T1000 (cell line): Measurements from ENCODE around the gene RASGEF1C.
"Not testable (repeated sequence)": the region's sequence is repeated elsewhere in the genome, so short reads cannot be mapped to it uniquely, and the experiment has no call there.

Experiments
- DNase-seq: peaks from one replicate; lab custom pipeline; 2025; ENCODE audit warnings: mixed read lengths; lab: John Stamatoyannopoulos, UW

The RASGEF1C gene

GRCh38 chr5:180135967-180136629, 72.9 kb downstream of the RASGEF1C start:
- DNase-seq, result no peak

DNA sequence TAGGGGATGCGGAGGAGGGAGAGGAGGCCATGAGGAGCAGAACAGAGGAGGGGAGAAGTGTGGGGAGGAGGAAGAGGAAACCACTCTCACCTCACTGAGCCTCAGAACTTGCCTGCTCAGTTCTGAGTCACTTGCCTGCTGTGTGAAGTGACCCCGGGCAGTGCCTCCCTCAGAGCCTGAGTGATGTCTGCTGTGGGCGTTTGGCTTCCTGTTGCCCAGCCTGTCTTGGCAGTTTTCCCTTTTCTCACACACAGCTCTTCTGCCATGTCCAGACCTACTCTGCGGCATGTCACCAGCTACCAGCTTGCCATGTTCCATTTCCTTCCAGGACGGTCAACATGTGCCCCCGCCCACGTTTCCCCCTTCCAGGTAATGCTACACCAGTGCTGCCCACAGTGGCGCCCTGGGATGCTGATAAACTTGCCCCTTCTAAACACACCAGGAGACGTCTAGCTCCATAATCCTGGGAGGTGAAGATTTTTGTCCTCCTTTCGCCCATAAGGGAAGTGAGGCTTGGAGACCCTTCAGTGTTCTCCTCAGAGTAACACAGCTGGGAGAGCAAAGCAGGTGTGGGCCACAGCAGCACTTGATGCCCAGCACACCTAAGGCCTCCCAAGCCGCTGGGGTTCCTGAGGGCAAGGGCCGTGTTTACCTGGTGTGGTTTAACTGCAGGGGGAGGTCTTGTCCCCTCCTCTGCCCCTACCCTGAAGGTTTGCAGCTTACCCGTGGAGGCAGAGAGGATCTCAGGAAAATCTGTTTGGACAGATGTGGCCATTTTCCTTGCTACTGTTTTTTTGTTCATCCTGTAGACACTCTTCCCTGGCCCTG, 73.7 kb downstream of the RASGEF1C start:
- DNase-seq, result no peak

DNA sequence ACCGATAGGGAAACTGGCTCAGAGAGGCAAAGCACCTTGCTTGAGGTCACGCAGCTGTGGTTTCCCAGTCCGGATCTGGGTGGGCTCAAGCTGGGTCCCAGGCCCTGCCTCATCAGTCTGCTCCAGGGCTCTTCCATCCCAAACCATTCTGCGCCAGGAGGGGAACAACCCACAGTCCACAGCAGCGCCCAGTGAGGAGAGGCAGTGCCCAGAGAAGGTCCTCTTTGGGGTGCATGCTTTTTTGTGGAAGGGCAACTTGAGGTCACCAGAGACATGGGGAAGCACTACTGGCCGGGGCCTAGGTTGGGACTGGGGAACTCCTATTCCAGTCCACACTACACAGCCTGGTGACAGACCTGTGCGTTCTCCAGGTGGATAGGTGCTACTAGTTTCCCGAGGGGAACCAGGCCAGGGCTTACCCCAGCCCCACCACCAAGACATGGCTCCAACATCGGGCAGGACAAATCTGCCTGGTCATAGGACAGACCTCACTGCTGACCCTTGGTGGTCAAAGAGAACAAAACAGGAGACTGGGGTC, 75.0 kb downstream of the RASGEF1C start:
- no peak for DNase-seq

GRCh38 chr5:180133551-180133950, 75.5 kb downstream of the RASGEF1C start:
- no peak for DNase-seq

- DNase-seq, result no peak
These were observed 76.0 kb downstream of the RASGEF1C start for GRCh38 chr5:180133060-180133459.

DNA sequence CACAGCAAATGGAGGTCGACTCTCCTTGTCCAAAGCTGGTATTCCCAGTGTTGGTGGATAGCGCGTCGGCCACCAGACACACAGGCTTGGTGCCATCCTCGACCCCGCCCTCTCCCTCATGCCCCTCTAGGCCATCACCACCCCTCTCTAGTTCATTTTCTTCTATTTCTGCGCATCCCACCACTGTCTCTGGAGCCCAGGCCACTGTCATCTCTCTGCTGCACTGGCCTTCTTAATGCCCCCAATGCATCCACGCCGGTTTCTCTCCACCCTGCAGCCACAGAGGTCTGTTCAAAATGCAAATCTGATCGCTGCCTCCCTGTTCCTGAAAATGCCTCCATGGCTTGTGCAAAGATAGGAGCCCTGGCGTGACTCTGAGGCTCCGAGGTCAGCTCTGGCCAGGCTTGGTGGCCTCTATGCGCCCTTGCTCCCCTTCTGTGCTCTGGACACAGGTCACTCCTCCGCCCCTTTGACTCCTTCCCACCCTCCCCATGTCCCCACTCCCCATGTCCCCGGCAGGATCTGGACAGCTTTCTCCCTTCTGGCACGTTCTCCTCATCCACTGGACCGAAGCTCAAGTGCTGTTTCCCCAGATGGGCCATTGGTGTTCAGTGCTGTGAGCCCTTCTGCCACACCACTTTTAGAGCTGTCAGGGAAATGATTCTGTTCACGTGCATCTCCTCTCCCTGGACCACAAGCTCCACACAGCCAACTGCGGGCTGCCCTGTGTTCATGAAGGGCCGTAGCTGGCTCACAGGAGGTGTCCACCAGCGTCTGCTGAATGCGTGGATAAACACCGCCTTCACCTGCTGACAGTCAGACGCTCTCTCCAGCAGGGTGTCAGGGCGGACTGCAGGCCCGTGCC, 77.9 kb downstream of the RASGEF1C start:
- no peak for DNase-seq

GRCh38 chr5:180130291-180130869, 78.6 kb downstream of the RASGEF1C start:
- no peak for DNase-seq

GRCh38 chr5:180129291-180130190, 79.5 kb downstream of the RASGEF1C start:
- DNase-seq, result no peak

GRCh38 chr5:180128671-180129261, 80.2 kb downstream of the RASGEF1C start:
- DNase-seq, result no peak

- no peak for DNase-seq
These were observed 81.0 kb downstream of the RASGEF1C start for GRCh38 chr5:180127682-180128670.

DNA sequence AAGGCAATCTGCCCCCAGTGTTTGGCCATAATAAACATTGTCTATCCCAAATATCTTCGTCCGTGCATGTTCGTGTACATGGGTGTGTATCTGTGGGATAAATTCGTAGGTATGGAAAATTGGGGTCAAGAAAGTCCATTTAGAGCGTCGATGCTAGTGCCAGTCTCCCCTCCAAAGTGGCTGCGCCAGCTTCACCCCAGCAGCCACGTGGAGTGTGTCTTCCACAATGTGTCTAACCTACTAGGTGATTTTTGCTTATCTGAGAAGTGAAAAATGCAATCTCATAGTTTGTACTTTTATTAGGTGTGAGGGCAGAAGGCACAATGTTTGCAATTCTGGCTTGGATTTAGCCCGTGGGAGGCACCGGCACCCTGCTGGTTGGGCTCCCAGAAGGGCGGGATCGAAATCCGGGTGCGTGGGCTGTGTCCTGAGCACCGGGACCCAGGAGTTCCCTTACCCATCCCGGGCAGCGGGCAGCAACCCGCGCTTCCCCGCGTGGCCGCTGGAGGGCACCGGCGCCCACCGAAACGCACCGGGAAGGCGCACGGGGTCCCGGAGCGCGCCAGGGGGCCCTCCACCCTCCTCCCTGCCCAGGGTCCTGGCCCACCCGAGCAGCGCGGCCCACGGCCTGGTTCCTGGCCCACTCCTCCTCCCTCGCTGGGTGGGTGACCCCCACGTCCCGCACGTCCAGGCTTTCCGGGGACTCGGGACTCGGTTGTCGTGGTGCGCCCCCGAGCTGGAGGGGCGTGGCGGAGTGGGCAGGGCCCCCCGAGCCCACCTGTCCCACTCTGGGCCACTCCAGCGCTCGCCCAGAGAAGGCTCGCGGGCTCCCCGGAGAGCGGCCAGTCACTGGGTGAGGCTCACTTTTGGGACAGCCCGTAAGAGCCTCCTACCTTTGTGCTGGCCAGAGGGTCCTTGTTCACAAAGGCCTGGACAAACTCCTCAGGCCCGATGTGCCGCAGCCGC, 82.0 kb downstream of the RASGEF1C start:
- DNase-seq, result no peak

DNA sequence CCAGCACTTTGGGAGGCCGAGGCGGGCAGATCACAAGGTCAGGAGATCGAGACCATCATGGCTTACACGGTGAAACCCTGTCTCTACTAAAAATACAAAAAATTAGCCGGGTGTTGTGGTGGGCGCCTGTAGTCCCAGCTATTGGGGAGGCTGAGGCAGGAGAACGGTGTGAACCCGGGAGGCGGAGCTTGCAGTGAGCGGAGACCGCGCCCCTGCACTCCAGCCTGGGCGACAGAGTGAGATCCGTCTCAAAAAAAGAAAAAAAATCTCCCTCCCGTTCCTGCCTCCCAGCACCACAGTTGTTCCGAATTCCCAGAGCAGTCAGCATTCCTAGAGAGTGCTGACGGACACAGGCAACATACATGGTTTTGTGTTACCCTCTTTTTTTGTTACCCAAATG, 82.9 kb downstream of the RASGEF1C start:
- not testable (repeated sequence) for DNase-seq

DNA sequence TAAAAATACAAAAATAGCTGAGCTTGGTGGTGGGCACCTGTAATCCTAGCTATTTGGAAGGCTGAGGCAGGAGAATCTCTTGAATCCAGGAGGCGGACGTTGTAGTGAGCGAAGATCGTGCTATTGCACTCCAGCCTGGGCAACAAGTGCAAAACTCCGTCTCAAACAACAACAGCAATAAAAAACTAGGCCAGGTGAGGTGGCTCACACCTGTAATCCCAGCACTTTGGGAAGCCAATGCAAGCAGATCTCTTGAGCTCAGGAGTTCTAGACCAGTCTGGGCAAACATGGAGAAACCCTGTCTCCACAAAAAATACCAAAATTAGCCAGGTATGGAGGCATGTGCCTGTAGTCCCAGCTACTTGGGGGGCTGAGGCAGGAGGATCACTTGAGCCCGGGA, 84.3 kb downstream of the RASGEF1C start:
- not testable (repeated sequence) for DNase-seq

DNA sequence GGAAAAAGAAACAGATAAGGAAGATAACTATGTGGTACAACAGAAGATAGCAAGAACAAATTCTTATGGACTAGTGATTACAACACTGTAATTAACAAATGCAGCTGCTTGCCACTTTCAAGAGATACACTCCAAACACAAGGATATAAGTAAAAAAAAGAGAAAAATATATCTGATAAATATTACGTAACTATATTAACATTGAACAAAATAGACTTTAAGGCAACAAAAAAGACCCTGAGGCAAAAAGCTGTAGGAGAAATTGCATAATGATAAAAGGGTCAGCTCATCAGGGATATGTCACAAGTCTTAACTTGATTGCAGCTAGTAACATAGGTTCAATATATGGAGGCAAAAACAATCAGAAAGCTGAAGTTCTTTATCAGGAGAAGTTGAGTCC, 86.1 kb downstream of the RASGEF1C start:
- DNase-seq, result no peak

- DNase-seq, result no peak
These were observed 87.1 kb downstream of the RASGEF1C start for GRCh38 chr5:180121826-180122413.

DNA sequence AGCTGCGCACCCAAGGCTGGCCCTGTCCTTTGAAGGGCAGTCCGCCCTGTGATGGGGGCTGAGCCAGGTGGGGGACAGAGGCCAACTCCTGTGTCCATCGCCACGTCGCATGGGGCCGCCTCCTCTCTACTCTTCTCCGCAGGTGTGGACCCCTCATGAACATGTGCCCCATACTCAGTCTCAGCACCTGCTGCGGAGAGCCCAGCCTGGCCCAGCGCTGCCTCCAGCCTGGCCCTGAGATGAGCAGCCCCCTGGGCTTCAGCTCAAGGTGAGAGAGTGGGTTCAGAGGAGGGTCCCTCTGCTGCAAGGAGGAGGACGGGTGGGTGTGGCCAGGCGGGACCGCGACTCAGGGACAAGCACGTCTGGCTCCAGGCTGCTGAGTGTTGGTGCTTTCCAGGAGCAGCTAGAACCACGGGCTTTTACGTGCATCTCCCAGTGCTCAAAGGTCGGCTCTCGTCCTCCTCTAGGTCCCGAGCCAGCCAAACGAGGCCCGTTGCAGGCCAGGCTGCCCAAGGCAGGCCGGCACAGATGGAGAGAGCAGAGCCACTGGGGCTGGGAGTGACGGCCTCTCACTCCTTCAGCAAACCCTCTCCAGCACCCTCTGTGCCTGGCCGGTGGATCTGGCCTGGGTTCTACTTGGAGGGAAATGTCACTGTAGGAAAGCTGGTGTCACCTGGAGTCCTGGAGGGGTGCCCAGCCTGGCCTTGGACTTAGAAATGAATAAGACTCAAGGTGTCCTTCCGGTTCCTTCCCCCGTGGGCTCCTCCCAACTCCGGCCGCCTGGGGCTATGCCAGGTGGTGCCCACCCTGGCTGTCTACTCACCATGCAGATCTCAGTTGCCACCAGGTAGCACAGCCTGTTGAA, 88.5 kb downstream of the RASGEF1C start:
- DNase-seq, result no peak

DNA sequence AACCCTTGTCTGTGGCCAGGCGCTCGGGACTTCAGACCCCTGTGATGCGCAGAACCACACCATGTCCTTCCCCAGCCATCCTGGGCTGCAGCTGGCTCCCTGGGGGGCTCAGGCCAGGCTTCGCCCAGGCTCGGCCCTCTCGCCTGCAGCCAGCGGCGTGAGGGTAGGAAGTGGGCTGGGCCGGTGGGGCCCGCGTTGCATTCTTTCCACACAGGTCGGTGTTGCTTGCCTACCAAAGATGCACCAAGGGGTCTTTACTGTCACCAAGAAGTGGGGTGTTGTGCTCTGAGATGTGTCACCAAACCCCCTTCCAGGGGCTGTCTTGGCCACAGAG, 89.1 kb downstream of the RASGEF1C start:
- DNase-seq, result no peak
